ENCODE results near the gene XIST.
"Not testable (repeated sequence)": the region's sequence is repeated elsewhere in the genome, so short reads cannot be mapped to it uniquely, and the experiment has no call there.

The XIST gene

GRCh38 chrX:73838123-73838522 lies 14.4 kb downstream of the XIST start:
- no peak for DNase-seq

- DNase-seq, result no peak
These were observed 15.5 kb downstream of the XIST start for GRCh38 chrX:73836956-73837477.

- DNase-seq, result no peak
These were observed 18.3 kb downstream of the XIST start for GRCh38 chrX:73834219-73834618.

- no peak for DNase-seq
These were observed 20.2 kb downstream of the XIST start for GRCh38 chrX:73832319-73832718.

- DNase-seq, result no peak
These were observed 21.0 kb downstream of the XIST start for GRCh38 chrX:73831500-73831899.

GRCh38 chrX:73830489-73831414 lies 21.8 kb downstream of the XIST start:
- no peak for DNase-seq

- DNase-seq, result no peak
These were observed 22.5 kb downstream of the XIST start for GRCh38 chrX:73829890-73830466.

GRCh38 chrX:73828080-73828720 lies 24.3 kb downstream of the XIST start:
- DNase-seq, result no peak

GRCh38 chrX:73827406-73827805 lies 25.1 kb downstream of the XIST start:
- DNase-seq, result no peak

- DNase-seq, result no peak
These were observed 25.5 kb downstream of the XIST start for GRCh38 chrX:73826996-73827395.

GRCh38 chrX:73825569-73825968 lies 26.9 kb downstream of the XIST start:
- no peak for DNase-seq

GRCh38 chrX:73823473-73824004 lies 29.0 kb downstream of the XIST start:
- DNase-seq, result no peak

GRCh38 chrX:73822775-73823174 lies 29.7 kb downstream of the XIST start:
- no peak for DNase-seq

GRCh38 chrX:73821921-73822559 lies 30.5 kb downstream of the XIST start:
- DNase-seq, result no peak

GRCh38 chrX:73819864-73820558 lies 32.5 kb downstream of the XIST start:
- not testable (repeated sequence) for DNase-seq

- DNase-seq, result no peak
These were observed 34.1 kb downstream of the XIST start for GRCh38 chrX:73818200-73819116.

- DNase-seq, result no peak
These were observed 34.9 kb downstream of the XIST start for GRCh38 chrX:73817393-73818199.

GRCh38 chrX:73812256-73812655 lies 40.3 kb downstream of the XIST start:
- DNase-seq, result no peak

- DNase-seq, result not testable (repeated sequence)
These were observed 48.4 kb downstream of the XIST start for GRCh38 chrX:73804109-73804508.

- no peak for DNase-seq
These were observed 52.6 kb downstream of the XIST start for GRCh38 chrX:73799888-73800287.

All from CD4-positive, alpha-beta T cell treated with Interleukin-4 for 1 hour (primary cell).